Activated T-cell treated with anti-CD3 and anti-CD28 coated beads, Interleukin-2, amount 50 U/mL, for 48 hours (primary cell): ENCODE results near the gene P2RY8.
A peak's percentile ranks its signal among the peaks of the same experiment; 100 is the strongest.
"Not testable (repeated sequence)": the region's sequence is repeated elsewhere in the genome, so short reads cannot be mapped to it uniquely, and the experiment has no call there.

Source experiments
- DNase-seq, 2 experiments: peaks; one replicate each; pipeline ENCODE4 v3.0.0-alpha.2; 2020

P2RY8 gene

GRCh38 chrX:1486749-1487361 is 50.1 kb downstream of the P2RY8 start:
- peak; percentile 9 to 14 for DNase-seq

- DNase-seq = peak; percentile 13 to 16
Observed at GRCh38 chrX:1486177-1486576, 50.8 kb downstream of the P2RY8 start.

- DNase-seq = peak; percentile 17
Observed at GRCh38 chrX:1485033-1485432, 52.0 kb downstream of the P2RY8 start.

GRCh38 chrX:1484638-1485019 is 52.4 kb downstream of the P2RY8 start:
- no peak for DNase-seq

GRCh38 chrX:1483843-1484637 is 52.9 kb downstream of the P2RY8 start:
- peak; percentile 24 to 37 for DNase-seq

GRCh38 chrX:1482530-1482928 is 54.5 kb downstream of the P2RY8 start:
- DNase-seq = not testable (repeated sequence)

- peak; percentile 84 to 85 for DNase-seq
Observed at GRCh38 chrX:1481636-1482529, 55.1 kb downstream of the P2RY8 start.

- peak; percentile 17 to 19 for DNase-seq
Observed at GRCh38 chrX:1480082-1480785, 56.8 kb downstream of the P2RY8 start.

- DNase-seq = peak; percentile 15 to 18
Observed at GRCh38 chrX:1477801-1478458, 59.1 kb downstream of the P2RY8 start.

GRCh38 chrX:1477229-1477628 is 59.8 kb downstream of the P2RY8 start:
- no peak for DNase-seq

- peak; percentile 7 to 12 for DNase-seq
Observed at GRCh38 chrX:1476682-1477081, 60.3 kb downstream of the P2RY8 start.

- DNase-seq = peak; percentile 12 to 14
Observed at GRCh38 chrX:1475881-1476280, 61.1 kb downstream of the P2RY8 start.

GRCh38 chrX:1475481-1475880 is 61.5 kb downstream of the P2RY8 start:
- no peak for DNase-seq

GRCh38 chrX:1474593-1474992 is 62.4 kb downstream of the P2RY8 start:
- DNase-seq = not testable (repeated sequence)

GRCh38 chrX:1472975-1473374 is 64.0 kb downstream of the P2RY8 start:
- peak; percentile 7 to 11 for DNase-seq

- peak; percentile 81 to 85 for DNase-seq
Observed at GRCh38 chrX:1468250-1468772, 68.7 kb downstream of the P2RY8 start.

GRCh38 chrX:1466971-1467561 is 69.9 kb downstream of the P2RY8 start:
- peak; percentile 52 to 55 for DNase-seq

GRCh38 chrX:1466232-1466661 is 70.7 kb downstream of the P2RY8 start:
- DNase-seq = peak; percentile 15 to 17

GRCh38 chrX:1465286-1466231 is 71.4 kb downstream of the P2RY8 start:
- peak in 1 of 2 experiments; percentile 17 for DNase-seq

- DNase-seq = peak in 1 of 2 experiments; percentile 62
Observed at GRCh38 chrX:1464971-1465285, 72.1 kb downstream of the P2RY8 start.
